K562 (cell line): Measurements from ENCODE around the gene POR. TPM values are rescaled to one million over a fixed set of nuclear protein-coding genes. Genes with fewer than 3 reads are reported as not detected.

Source experiments
- ATAC-seq: fragments of 200-7000 bp; cut with Tn5 transposase; 3 replicates; pipeline ENCODE4 v1.9.1; 2020; ENCODE audit warnings: moderate library complexity
- BruUV-seq: library from RNA; stranded (reverse); fragments of 400-500 nt; replicated peaks from 2 replicates; lab custom pipeline; 2021; lab: Mats Ljungman, UMichigan
- CTCF ChIA-PET: fragments of 300-600 bp; formaldehyde crosslinking; extraction: SDS; loops from one replicate; lab custom pipeline; 2021; ENCODE audit warnings: low intra/inter-chr PET ratio; lab: Yijun Ruan, JAX
- POLR2A ChIA-PET: fragments of 300-600, 350-650 bp; sonication (Branson Sonifier 250); formaldehyde crosslinking; extraction: SDS; loops from one replicate; lab custom pipeline; 2021; ENCODE audit warnings: antibody characterized with exemption, inconsistent platforms; lab: Yijun Ruan, JAX
- DNase-seq, 4 experiments: peaks; one replicate each; pipeline versions ENCODE4 v3.0.0 to v3.0.0-alpha.2; 2011 to 2018; ENCODE audit warnings: low spot score in 3 of 4, mixed read lengths in 3 of 4; ENCODE audit errors: extremely low read depth in 1 of 4
- FAIRE-seq: peaks from 2 replicates; lab custom pipeline; 2011; peaks lifted over from hg19 to GRCh38; lab: Jason Lieb, UNC
- H2AFZ ChIP-seq: 2 replicates; pipeline ENCODE4 v1.6.0; 2011; ENCODE audit warnings: low read depth, low read length, control low read depth, inconsistent platforms
- H3K27ac ChIP-seq: fragments of 200-600 bp; 3 replicates; pipeline ENCODE4 v1.8.0; 2011; ENCODE audit warnings: low read depth, mild to moderate bottlenecking, control low read depth, inconsistent platforms, low read length, moderate library complexity, mixed read lengths; ENCODE audit errors: extremely low read depth
- H3K27me3 ChIP-seq, 2 experiments: fragments of 300-600 bp in 1 of 2; 2 replicates in 1 of 2; 3 replicates in 1 of 2; pipeline versions ENCODE4 v1.6.0 to v1.8.0; 2011; ENCODE audit warnings: inconsistent platforms in 2 of 2, low read length in 2 of 2, mild to moderate bottlenecking in 1 of 2, mixed read lengths in 1 of 2, moderate library complexity in 1 of 2; ENCODE audit not compliant: control insufficient read depth in 2 of 2, insufficient read depth in 2 of 2
- H3K36me3 ChIP-seq: fragments of 300-600 bp; 3 replicates; pipeline ENCODE4 v1.8.0; 2011; ENCODE audit warnings: mild to moderate bottlenecking, low read length, inconsistent platforms; ENCODE audit not compliant: control insufficient read depth, insufficient read depth
- H3K4me1 ChIP-seq, 2 experiments: fragments of 200-600 bp in 1 of 2; replicated peaks in 1 of 2; 2 replicates in 1 of 2; 3 replicates in 1 of 2; pipeline versions ENCODE4 v1.5.1 to v1.8.0; 2011; ENCODE audit warnings: inconsistent platforms in 2 of 2, low read length in 2 of 2, mild to moderate bottlenecking in 1 of 2, mixed read lengths in 1 of 2, moderate library complexity in 1 of 2; ENCODE audit not compliant: control insufficient read depth in 2 of 2, insufficient read depth in 2 of 2
- H3K4me2 ChIP-seq: 2 replicates; pipeline ENCODE4 v1.6.1; 2011; ENCODE audit warnings: low read length, control low read depth, inconsistent platforms, mixed read lengths; ENCODE audit not compliant: insufficient read depth
- H3K4me3 ChIP-seq: fragments of 200-600 bp; sonication (generic), shearing (Covaris generic); 2 replicates; pipeline ENCODE4 v1.5.1; 2016; ENCODE audit warnings: control low read depth, inconsistent platforms
- H3K79me2 ChIP-seq: fragments of 200-600 bp; 3 replicates; pipeline ENCODE4 v1.8.0; 2011; ENCODE audit warnings: low read length, inconsistent platforms; ENCODE audit not compliant: control insufficient read depth, insufficient read depth
- H3K9ac ChIP-seq, 2 experiments: 2 replicates each; pipeline versions ENCODE4 v1.6.0 to v1.6.1; 2011; ENCODE audit warnings: low read depth in 2 of 2, low read length in 2 of 2, control low read depth in 1 of 2, inconsistent platforms in 1 of 2, mild to moderate bottlenecking in 1 of 2, mixed read lengths in 1 of 2; ENCODE audit not compliant: insufficient read depth in 1 of 2
- H3K9me1 ChIP-seq: one replicate; pipeline ENCODE4 v1.6.0; 2011; ENCODE audit warnings: inconsistent platforms, mild to moderate bottlenecking, low read length, moderate library complexity; ENCODE audit not compliant: control insufficient read depth, insufficient read depth
- H3K9me3 ChIP-seq: replicated peaks from 2 replicates; pipeline ENCODE4 v1.5.1; 2011; ENCODE audit warnings: low read depth, low read length, inconsistent platforms; ENCODE audit not compliant: control insufficient read depth, insufficient read depth
- H4K20me1 ChIP-seq: replicated peaks from 2 replicates; pipeline ENCODE4 v1.6.1; 2011; ENCODE audit warnings: low read length, inconsistent platforms, mixed read lengths; ENCODE audit not compliant: control insufficient read depth, insufficient read depth
- ARID1B ChIP-seq: fragments of 450-650 bp; IDR thresholded peaks from 2 replicates; pipeline ENCODE4 v1.6.1; 2016; ENCODE audit warnings: antibody characterized with exemption, mild to moderate bottlenecking, inconsistent platforms
- FOXK2 ChIP-seq, 2 experiments: fragments of 450-650 bp; IDR thresholded peaks in 1 of 2; conservative IDR thresholded peaks in 1 of 2; 2 replicates each; pipeline ENCODE4 v1.6.1; 2016; ENCODE audit warnings: low read depth in 2 of 2, mild to moderate bottlenecking in 1 of 2
- JUN ChIP-seq, 2 experiments: sonication (generic) in 1 of 2; formaldehyde crosslinking in 1 of 2; IDR thresholded peaks; 2 replicates each; pipeline versions ENCODE4 v1.6.1 to v1.8.0; 2012 to 2022; ENCODE audit warnings: borderline replicate concordance in 2 of 2, mild to moderate bottlenecking in 2 of 2, improper control_type of control experiment in 1 of 2, low read depth in 1 of 2, low read length in 1 of 2, missing genetic modification reagents in 1 of 2
- MTA1 ChIP-seq: fragments of 450-650 bp; IDR thresholded peaks from 2 replicates; pipeline ENCODE4 v1.6.1; 2017; ENCODE audit warnings: borderline replicate concordance
- PHF21A ChIP-seq: fragments of 450-650 bp; IDR thresholded peaks from 2 replicates; pipeline ENCODE4 v1.6.1; 2017; ENCODE audit warnings: low read depth, borderline replicate concordance
- RAD21 ChIP-seq, 2 experiments: fragments of 250-450 bp in 1 of 2; fragments of 450-650 bp in 1 of 2; sonication (Bioruptor Pico) in 1 of 2; formaldehyde crosslinking in 1 of 2; IDR thresholded peaks in 1 of 2; conservative IDR thresholded peaks in 1 of 2; 2 replicates each; pipeline versions ENCODE4 v1.4.0 to v1.8.0; 2020 to 2022; ENCODE audit warnings: mild to moderate bottlenecking in 2 of 2, moderate library complexity in 1 of 2
- ZEB2 ChIP-seq: fragments of 450-650 bp; IDR thresholded peaks from 2 replicates; pipeline ENCODE4 v1.6.1; 2016
- ZNF197 ChIP-seq: fragments of 200-800 bp; sonication (Bioruptor generic); IDR thresholded peaks from 2 replicates; pipeline ENCODE4 v1.6.1; 2016; ENCODE audit warnings: low read depth, missing genetic modification characterization, missing compliant biosample characterization
- ZNF384 ChIP-seq: IDR thresholded peaks from 2 replicates; pipeline ENCODE4 v1.6.1; 2012; ENCODE audit warnings: low read depth, low read length, improper control_type of control experiment
- ZNF408 ChIP-seq: fragments of 250-450 bp; sonication (Bioruptor Pico); IDR thresholded peaks from 2 replicates; pipeline ENCODE4 v1.4.0; 2020; ENCODE audit warnings: low read depth, mild to moderate bottlenecking, moderate library complexity
- ZNF75A ChIP-seq: fragments of 450-650 bp; formaldehyde crosslinking; IDR thresholded peaks from 2 replicates; pipeline ENCODE4 v1.4.0; 2020; ENCODE audit warnings: mild to moderate bottlenecking
- WGBS: fragments of 100-300 bp; shearing (Covaris generic); methylation state at CpG from one replicate; pipeline ENCODE4 v1.1.6; 2016; ENCODE audit warnings: low coverage, mixed read lengths; ENCODE audit not compliant: insufficient coverage; ENCODE audit errors: missing lambda C conversion rate; 5-methylcytosine and 5-hydroxymethylcytosine counted together
- in situ Hi-C: fragments of 300-500 bp; cut with MboI; formaldehyde crosslinking; loops from 4 replicates; pipeline ENCODE4 v1.15.0; 2018; ENCODE audit warnings: inconsistent platforms, mixed read lengths
- intact Hi-C: fragments of 100-400 bp; cut with micrococcal nuclease; formaldehyde crosslinking; loops from 2 replicates; pipeline ENCODE4 v1.14.2; 2022
- polyA plus RNA-seq, 8 experiments: library from polyadenylated mRNA; depleted of rRNA in 4 of 8; stranded (reverse) in 5 of 8; unstranded in 3 of 8; fragments of >200 nt; fragmentation: Nextera tagmentation in 2 of 8; fragmentation: Illumina TruSeq in 1 of 8; extraction: Ambion mirVana in 2 of 8; extraction: Trizol in 1 of 8; gene quantifications; 2 replicates each; pipeline versions ENCODE4 v1.2.1 to v1.2.3, GENCODE V29; 2011 to 2014; ENCODE audit warnings: inconsistent platforms in 1 of 8, missing spikeins in 1 of 8
- total RNA-seq, 7 experiments: library from RNA; depleted of rRNA in 6 of 7; stranded (reverse); fragments of >200 nt in 6 of 7; fragmentation: Illumina TruSeq in 2 of 7; extraction: Trizol in 2 of 7; gene quantifications; 2 replicates each; pipeline versions ENCODE4 v1.2.1 to v1.2.3, GENCODE V29; 2011 to 2021; ENCODE audit warnings: low replicate concordance in 1 of 7
- TF ChIP-seq, protein P1 (sequence below): fragments of 450-650 bp; formaldehyde crosslinking; IDR thresholded peaks from 2 replicates; pipeline ENCODE4 v1.4.0; 2022; ENCODE audit warnings: missing genetic modification characterization
- TF ChIP-seq, protein P2 (sequence below): sonication (generic); formaldehyde crosslinking; IDR thresholded peaks from 2 replicates; pipeline ENCODE4 v1.8.0; 2022; ENCODE audit warnings: mild to moderate bottlenecking, low read depth, missing genetic modification reagents
- TF ChIP-seq, protein P3 (sequence below): fragments of 250-450 bp; sonication (Bioruptor Pico); IDR thresholded peaks from 2 replicates; pipeline ENCODE4 v1.8.0; 2022; ENCODE audit warnings: inconsistent platforms

Gene POR
- total and polyA plus RNA-seq, 9 of the 15 experiments (the other 6 are each of a cell fraction or from before 2014, with no cell fraction given) = 4.7 to 142 (median 40.8) TPM

DNA sequence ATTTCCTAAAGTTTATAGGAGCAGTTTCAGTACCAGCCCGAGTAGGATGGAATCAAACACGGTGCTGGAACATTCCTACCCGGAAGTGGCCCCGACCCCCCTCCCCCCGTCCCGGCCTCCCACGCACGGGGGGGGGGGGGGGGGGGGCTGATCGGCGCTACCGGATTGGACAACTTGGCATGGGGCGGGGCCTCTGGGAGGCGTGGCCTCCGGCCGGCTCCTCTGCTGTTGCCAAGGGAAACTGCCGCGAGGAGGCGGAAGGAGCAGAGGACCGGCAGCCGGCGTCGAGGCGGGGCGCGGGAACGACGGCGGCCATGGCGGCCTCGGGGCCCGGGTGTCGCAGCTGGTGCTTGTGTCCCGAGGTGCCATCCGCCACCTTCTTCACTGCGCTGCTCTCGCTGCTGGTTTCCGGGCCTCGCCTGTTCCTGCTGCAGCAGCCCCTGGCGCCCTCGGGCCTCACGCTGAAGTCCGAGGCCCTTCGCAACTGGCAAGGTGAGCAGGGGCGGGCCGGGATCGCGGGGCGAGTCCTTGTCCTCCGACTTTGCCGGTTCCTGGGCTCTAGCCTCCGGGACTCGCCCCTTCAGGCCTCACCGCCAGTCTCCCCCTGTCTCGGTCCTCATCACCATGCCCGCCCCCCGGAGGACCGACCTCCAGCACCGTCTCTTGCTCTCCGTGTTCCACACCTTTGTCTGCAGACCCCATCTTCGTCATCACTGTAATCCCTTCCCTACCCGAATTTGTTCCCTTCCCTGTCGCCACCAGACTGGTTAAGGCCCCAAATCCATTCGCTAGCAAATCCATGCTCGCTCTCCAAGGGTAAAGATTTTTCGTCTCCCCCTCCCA lies 36.0 kb upstream of the POR start, which contains the start of gene RHBDD2 (continued):
- TF ChIP-seq, protein P1, sequence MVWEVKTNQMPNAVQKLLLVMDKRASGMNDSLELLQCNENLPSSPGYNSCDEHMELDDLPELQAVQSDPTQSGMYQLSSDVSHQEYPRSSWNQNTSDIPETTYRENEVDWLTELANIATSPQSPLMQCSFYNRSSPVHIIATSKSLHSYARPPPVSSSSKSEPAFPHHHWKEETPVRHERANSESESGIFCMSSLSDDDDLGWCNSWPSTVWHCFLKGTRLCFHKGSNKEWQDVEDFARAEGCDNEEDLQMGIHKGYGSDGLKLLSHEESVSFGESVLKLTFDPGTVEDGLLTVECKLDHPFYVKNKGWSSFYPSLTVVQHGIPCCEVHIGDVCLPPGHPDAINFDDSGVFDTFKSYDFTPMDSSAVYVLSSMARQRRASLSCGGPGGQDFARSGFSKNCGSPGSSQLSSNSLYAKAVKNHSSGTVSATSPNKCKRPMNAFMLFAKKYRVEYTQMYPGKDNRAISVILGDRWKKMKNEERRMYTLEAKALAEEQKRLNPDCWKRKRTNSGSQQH (CRISPR knock-in tag) = peak; percentile 30; the same call in 1 of the 2 replicates
- TF ChIP-seq ZNF408 (CRISPR knock-in tag) = no peak
- TF ChIP-seq, protein P2, sequence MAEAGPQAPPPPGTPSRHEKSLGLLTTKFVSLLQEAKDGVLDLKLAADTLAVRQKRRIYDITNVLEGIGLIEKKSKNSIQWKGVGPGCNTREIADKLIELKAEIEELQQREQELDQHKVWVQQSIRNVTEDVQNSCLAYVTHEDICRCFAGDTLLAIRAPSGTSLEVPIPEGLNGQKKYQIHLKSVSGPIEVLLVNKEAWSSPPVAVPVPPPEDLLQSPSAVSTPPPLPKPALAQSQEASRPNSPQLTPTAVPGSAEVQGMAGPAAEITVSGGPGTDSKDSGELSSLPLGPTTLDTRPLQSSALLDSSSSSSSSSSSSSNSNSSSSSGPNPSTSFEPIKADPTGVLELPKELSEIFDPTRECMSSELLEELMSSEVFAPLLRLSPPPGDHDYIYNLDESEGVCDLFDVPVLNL (CRISPR knock-in tag) = peak; percentile 77; the same call in 1 of the 2 replicates
- no peak for TF ChIP-seq ZNF197
- TF ChIP-seq, all 486 proteins: peak for 167

DNA sequence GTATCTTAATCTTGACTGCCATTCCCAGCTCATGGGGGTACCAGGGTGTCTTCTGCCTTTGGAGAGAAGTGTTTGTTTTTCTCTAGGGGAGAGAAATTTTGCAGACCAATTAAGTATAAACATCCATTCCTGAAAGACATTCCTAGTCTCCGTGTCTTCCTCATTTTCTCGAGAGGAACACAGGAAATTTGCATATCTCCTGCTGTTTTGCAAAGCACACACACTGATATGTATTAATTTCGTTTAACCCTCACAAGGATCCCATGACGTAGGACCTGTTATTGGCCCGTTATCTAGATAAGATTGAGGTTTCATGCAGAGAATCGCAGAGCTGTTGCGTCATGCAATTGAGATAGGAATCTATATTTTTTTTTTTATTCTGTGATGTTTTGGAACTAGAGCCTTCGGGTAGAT lies 35.2 kb upstream of the POR start:
- Histone ChIP-seq H4K20me1 (no peaks in the 10 kb centered on the region), H2AFZ (peak overlapping the region; percentile 91), H3K4me2 (peak overlapping the region; percentile 95), H3K9me3 (no peaks in the 10 kb centered on the region), H3K9me1 (no peaks in the 10 kb centered on the region), H3K4me3 (peak overlapping the region; percentile 65), H3K27me3 (no peaks in the 10 kb centered on the region), H3K9ac (peak overlapping the region; percentile 72 to 99; a peak in 2 of 4 replicates), H3K36me3 (peaks cover 39% of the 10 kb centered on the region), H3K79me2 (peaks cover 18% of the 10 kb centered on the region), H3K4me1 (peaks cover 21 to 22% of the 10 kb centered on the region in 2 experiments), H3K27ac (peak overlapping the region; percentile 59; the same call in 2 of the 3 replicates)
- ChIA-PET CTCF (no interaction called here), POLR2A (interaction anchor here (1.3 kb wide), 1 partner anchor 22 kb away, joined by 5 read pairs; no protein-coding TSS in a partner anchor)
- DNase-seq (peak in 1 of 4 experiments; percentile 39), FAIRE-seq (peak; percentile 11), ATAC-seq (no peak)
- BruUV-seq = TSS peak; percentile 59
- in situ Hi-C loops = no loop called here
- under 1% methylated on average over 8 of the region's 8 CpGs for WGBS
- intact Hi-C loops = no loop called here
- TF ChIP-seq RAD21 (CRISPR knock-in tag; conservative IDR thresholded peaks at IDR 0.05 in 1 of 2, IDR thresholded peaks at IDR 0.05 in 1 of 2) (peak in 1 of 2 experiments; percentile 24; a peak in 1 of 4 replicates), JUN (IDR thresholded peaks at IDR 0.05; ENCODE audit: borderline replicate concordance, low read depth, low read length) (0 out of 2 replicates have a peak, but pooled peaks have one; percentile 54), JUN (CRISPR knock-in tag; IDR thresholded peaks at IDR 0.05; ENCODE audit: borderline replicate concordance) (no peak), ZEB2 (no peak), FOXK2 (conservative IDR thresholded peaks at IDR 0.05 in 1 of 2, IDR thresholded peaks at IDR 0.05 in 1 of 2; ENCODE audit: low read depth in 2 of 2) (0 out of 4 replicates have a peak, but pooled peaks of 1 of the 2 experiments have one; percentile 42), ARID1B (0 out of 2 replicates have a peak, but pooled peaks have one; percentile 32), MTA1 (peak; percentile 44; the same call in 1 of the 2 replicates), ZNF384 (peak; percentile 73; the same call in 1 of the 2 replicates), PHF21A (no peak), ZNF75A (no peak)
- TF ChIP-seq, protein P3, sequence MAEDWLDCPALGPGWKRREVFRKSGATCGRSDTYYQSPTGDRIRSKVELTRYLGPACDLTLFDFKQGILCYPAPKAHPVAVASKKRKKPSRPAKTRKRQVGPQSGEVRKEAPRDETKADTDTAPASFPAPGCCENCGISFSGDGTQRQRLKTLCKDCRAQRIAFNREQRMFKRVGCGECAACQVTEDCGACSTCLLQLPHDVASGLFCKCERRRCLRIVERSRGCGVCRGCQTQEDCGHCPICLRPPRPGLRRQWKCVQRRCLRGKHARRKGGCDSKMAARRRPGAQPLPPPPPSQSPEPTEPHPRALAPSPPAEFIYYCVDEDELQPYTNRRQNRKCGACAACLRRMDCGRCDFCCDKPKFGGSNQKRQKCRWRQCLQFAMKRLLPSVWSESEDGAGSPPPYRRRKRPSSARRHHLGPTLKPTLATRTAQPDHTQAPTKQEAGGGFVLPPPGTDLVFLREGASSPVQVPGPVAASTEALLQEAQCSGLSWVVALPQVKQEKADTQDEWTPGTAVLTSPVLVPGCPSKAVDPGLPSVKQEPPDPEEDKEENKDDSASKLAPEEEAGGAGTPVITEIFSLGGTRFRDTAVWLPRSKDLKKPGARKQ (CRISPR knock-in tag) = no peak
